Trophoblast cell (in vitro differentiated cells and primary cell): ENCODE measurements around the gene OXCT2.

Experiments used
- DNase-seq, 2 donors: peaks; one replicate each; pipeline ENCODE4 v3.0.0-alpha.2; 2016
- H2AFZ ChIP-seq: 2 replicates; pipeline ENCODE4 v1.6.1; 2013; ENCODE audit warnings: low read length, moderate library complexity, mild to moderate bottlenecking; ENCODE audit not compliant: insufficient read depth, poor library complexity
- H2AK5ac ChIP-seq: 2 replicates; pipeline ENCODE4 v1.6.1; 2013; ENCODE audit warnings: mild to moderate bottlenecking, low read length
- H2BK120ac ChIP-seq: 2 replicates; pipeline ENCODE4 v1.6.1; 2013; ENCODE audit warnings: low read length, mild to moderate bottlenecking, moderate library complexity; ENCODE audit not compliant: insufficient read depth, poor library complexity
- H2BK12ac ChIP-seq: 2 replicates; pipeline ENCODE4 v1.6.1; 2013; ENCODE audit warnings: mild to moderate bottlenecking, low read length, moderate library complexity
- H2BK5ac ChIP-seq: 2 replicates; pipeline ENCODE4 v1.6.1; 2013; ENCODE audit warnings: low read length, low read depth, moderate library complexity, mild to moderate bottlenecking; ENCODE audit not compliant: poor library complexity
- H3K14ac ChIP-seq: 2 replicates; pipeline ENCODE4 v1.6.1; 2013; ENCODE audit warnings: mild to moderate bottlenecking, low read length
- H3K18ac ChIP-seq: 2 replicates; pipeline ENCODE4 v1.6.1; 2013; ENCODE audit warnings: mild to moderate bottlenecking, low read length
- H3K23ac ChIP-seq: 2 replicates; pipeline ENCODE4 v1.6.1; 2013; ENCODE audit warnings: low read length
- H3K27ac ChIP-seq: 2 replicates; pipeline ENCODE4 v1.5.1; 2013; ENCODE audit warnings: low read depth, mild to moderate bottlenecking, inconsistent platforms, low read length, moderate library complexity
- H3K27me3 ChIP-seq: 2 replicates; pipeline ENCODE4 v1.6.1; 2013; ENCODE audit warnings: inconsistent platforms, mild to moderate bottlenecking, low read length, moderate library complexity; ENCODE audit not compliant: insufficient read depth
- H3K36me3 ChIP-seq, 2 experiments: 1 replicate in 1 of 2; 2 replicates in 1 of 2; pipeline ENCODE4 v1.6.1; 2013; ENCODE audit warnings: low read length in 2 of 2, mild to moderate bottlenecking in 2 of 2, moderate library complexity in 1 of 2; ENCODE audit not compliant: insufficient read depth in 2 of 2, control insufficient read depth in 1 of 2
- H3K4ac ChIP-seq: 2 replicates; pipeline ENCODE4 v1.6.1; 2013; ENCODE audit warnings: low read depth, mild to moderate bottlenecking, low read length, moderate library complexity
- H3K4me1 ChIP-seq, 2 experiments: 1 replicate in 1 of 2; 2 replicates in 1 of 2; pipeline ENCODE4 v1.6.1; 2013; ENCODE audit warnings: low read length in 2 of 2, mild to moderate bottlenecking in 2 of 2, moderate library complexity in 1 of 2; ENCODE audit not compliant: insufficient read depth in 2 of 2, control insufficient read depth in 1 of 2
- H3K4me2 ChIP-seq: 2 replicates; pipeline ENCODE4 v1.6.1; 2013; ENCODE audit warnings: inconsistent platforms, mild to moderate bottlenecking, low read length, moderate library complexity
- H3K4me3 ChIP-seq: 2 replicates; pipeline ENCODE4 v1.5.1; 2013; ENCODE audit warnings: mild to moderate bottlenecking, low read depth, low read length, inconsistent platforms
- H3K79me1 ChIP-seq: one replicate; pipeline ENCODE4 v1.6.1; 2013; ENCODE audit warnings: low read length
- H3K79me2 ChIP-seq: 2 replicates; pipeline ENCODE4 v1.6.1; 2013; ENCODE audit warnings: low read length, mild to moderate bottlenecking; ENCODE audit not compliant: control insufficient read depth, insufficient read depth, poor library complexity
- H3K9ac ChIP-seq: 2 replicates; pipeline ENCODE4 v1.6.1; 2013; ENCODE audit warnings: mild to moderate bottlenecking, low read length
- H3K9me3 ChIP-seq: 2 replicates; pipeline ENCODE4 v1.6.1; 2013; ENCODE audit warnings: low read depth, mild to moderate bottlenecking, control low read depth, inconsistent platforms, low read length; ENCODE audit not compliant: insufficient read depth
- H4K12ac ChIP-seq: 2 replicates; pipeline ENCODE4 v1.6.1; 2013; ENCODE audit warnings: low read depth, mild to moderate bottlenecking, low read length, moderate library complexity
- H4K8ac ChIP-seq: 2 replicates; pipeline ENCODE4 v1.6.1; 2013; ENCODE audit warnings: low read depth, mild to moderate bottlenecking, low read length, moderate library complexity
- H4K91ac ChIP-seq: one replicate; pipeline ENCODE4 v1.6.1; 2013; ENCODE audit warnings: low read depth, mild to moderate bottlenecking, low read length, moderate library complexity
- WGBS: extraction: QIAGEN DNeasy Blood & Tissue Kit; methylation state at CpG from one replicate; pipeline ENCODE4 v1.1.7; 2013; ENCODE audit warnings: missing lambda C conversion rate; ENCODE audit not compliant: insufficient read length, insufficient coverage; ENCODE audit errors: extremely low coverage; 5-methylcytosine and 5-hydroxymethylcytosine counted together

Gene OXCT2

DNA sequence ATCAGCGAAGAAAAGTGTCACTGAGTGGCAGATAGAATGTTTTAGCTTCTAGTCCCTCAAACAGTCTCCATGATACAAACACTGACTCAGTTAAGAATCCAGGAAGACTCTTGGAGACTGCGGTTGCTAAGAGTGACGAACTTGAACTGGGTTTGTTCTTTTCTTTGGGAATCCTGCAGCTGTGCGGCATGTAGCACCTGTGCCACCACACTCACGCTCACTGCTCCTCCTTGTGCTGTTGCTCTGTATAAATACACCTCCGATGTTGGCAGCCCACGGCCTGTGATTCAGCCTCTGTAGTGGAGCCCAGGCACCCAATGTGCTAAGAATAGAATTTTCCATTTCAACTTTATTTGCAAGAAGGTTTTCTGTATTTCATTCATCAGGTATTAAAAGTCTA lies 38.0 kb downstream of the OXCT2 start:
- Histone ChIP-seq H3K14ac (no peak overlapping the region), H4K8ac (no peak overlapping the region), H2BK120ac (no peak overlapping the region), H2BK12ac (no peak overlapping the region), H3K36me3 (no peaks in the 10 kb centered on the region), H4K91ac (no peak overlapping the region), H2AK5ac (no peak overlapping the region), H3K79me2 (no peaks in the 10 kb centered on the region), H3K27ac (no peak overlapping the region), H3K4ac (no peak overlapping the region), H4K12ac (no peak overlapping the region), H2BK5ac (no peak overlapping the region), H3K4me2 (no peak overlapping the region), H3K4me3 (no peak overlapping the region), H3K9me3 (peaks cover 2% of the 10 kb centered on the region), H2AFZ (no peak overlapping the region), H3K23ac (no peak overlapping the region), H3K79me1 (no peaks in the 10 kb centered on the region), H3K9ac (no peak overlapping the region), H3K4me1 (no peaks in the 10 kb centered on the region), H3K27me3 (peaks cover under 1% of the 10 kb centered on the region), H3K18ac (no peak overlapping the region)
- no CpG with 5 or more reads among the region's 7 CpGs for WGBS
- no peak for DNase-seq

DNA sequence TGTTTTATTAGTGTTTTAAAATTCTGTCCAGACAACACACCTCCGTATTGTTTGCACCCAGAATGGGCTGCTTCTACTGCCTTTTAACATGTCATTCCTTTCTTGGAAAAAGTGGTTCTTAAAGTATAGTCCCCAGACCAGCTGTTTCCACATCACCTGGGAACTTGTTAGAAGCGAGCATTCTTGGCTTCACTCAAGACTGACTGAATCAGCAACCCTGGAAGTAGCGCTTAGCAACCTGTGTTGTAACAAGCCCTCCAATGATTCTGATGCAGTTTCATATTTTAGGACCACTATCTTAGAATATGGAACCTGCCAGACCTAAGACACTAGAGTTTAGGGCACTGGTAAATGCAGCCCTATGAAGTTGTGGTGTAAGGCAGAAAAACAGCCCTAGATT lies 38.4 kb downstream of the OXCT2 start:
- Histone ChIP-seq H3K4me1 (no peaks in the 10 kb centered on the region), H2AFZ (no peak overlapping the region), H3K23ac (no peak overlapping the region), H3K79me1 (no peaks in the 10 kb centered on the region), H3K4me2 (no peak overlapping the region), H4K91ac (no peak overlapping the region), H3K36me3 (no peaks in the 10 kb centered on the region), H2BK5ac (no peak overlapping the region), H3K9me3 (peaks cover 2% of the 10 kb centered on the region), H3K18ac (no peak overlapping the region), H3K9ac (no peak overlapping the region), H3K14ac (no peak overlapping the region), H3K4me3 (no peak overlapping the region), H3K27ac (no peak overlapping the region), H3K79me2 (no peaks in the 10 kb centered on the region), H2AK5ac (no peak overlapping the region), H3K27me3 (peaks cover 4% of the 10 kb centered on the region), H2BK12ac (no peak overlapping the region), H4K8ac (no peak overlapping the region), H2BK120ac (no peak overlapping the region), H3K4ac (no peak overlapping the region), H4K12ac (no peak overlapping the region)
- DNase-seq = no peak
- WGBS = no CpG with 5 or more reads among the region's 3 CpGs

DNA sequence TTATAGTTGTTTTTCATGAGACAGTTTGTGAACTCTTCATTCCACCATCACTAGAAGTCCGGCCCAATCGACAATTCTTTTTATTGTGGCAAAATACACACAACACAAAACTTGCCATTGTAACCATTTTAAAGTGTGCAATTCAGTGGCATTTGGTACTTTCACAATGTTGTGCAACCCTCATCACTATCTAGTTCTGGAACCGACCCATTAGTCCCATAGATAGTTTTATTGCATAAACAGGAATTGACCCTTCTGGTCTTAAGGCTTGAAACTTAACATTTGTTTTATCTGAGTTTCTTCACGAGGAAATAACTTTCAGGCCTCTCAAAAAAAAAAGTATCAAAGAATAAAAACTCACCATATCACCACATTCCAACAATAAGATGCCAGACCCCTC lies 41.3 kb downstream of the OXCT2 start:
- Histone ChIP-seq H3K27ac (no peak overlapping the region), H3K79me1 (no peaks in the 10 kb centered on the region), H3K4me3 (no peak overlapping the region), H3K18ac (no peak overlapping the region), H3K9me3 (no peaks in the 10 kb centered on the region), H2AK5ac (no peak overlapping the region), H4K8ac (no peak overlapping the region), H3K9ac (no peak overlapping the region), H3K79me2 (no peaks in the 10 kb centered on the region), H3K4me1 (no peaks in the 10 kb centered on the region), H3K4me2 (no peak overlapping the region), H3K27me3 (peaks cover 9% of the 10 kb centered on the region), H4K12ac (no peak overlapping the region), H4K91ac (no peak overlapping the region), H2AFZ (no peak overlapping the region), H2BK12ac (no peak overlapping the region), H2BK5ac (no peak overlapping the region), H3K4ac (no peak overlapping the region), H3K14ac (no peak overlapping the region), H3K36me3 (no peaks in the 10 kb centered on the region), H2BK120ac (no peak overlapping the region), H3K23ac (no peak overlapping the region)
- no peak for DNase-seq
- WGBS = no CpG with 5 or more reads among the region's 4 CpGs

DNA sequence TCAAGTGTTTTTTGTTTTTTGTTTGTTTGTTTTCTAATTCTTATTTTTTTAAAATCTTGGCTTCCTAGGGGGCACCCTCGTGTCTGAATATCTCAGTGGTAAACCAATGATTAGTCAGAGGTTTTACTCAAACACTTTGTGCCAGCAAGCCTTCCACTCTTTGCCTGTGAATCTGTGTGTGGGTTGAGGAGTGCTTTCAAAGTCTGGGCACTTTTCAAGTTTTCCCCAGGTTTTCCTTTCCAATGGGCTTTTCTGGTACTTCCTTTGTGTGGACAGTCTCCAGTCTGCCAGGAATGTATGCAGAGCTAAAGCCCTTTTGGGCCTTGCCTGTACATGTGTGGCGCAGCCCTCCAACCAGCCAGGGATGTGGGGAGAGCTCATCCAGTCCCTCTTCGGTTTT lies 42.1 kb downstream of the OXCT2 start:
- Histone ChIP-seq H3K9ac (no peak overlapping the region), H4K12ac (no peak overlapping the region), H3K36me3 (no peaks in the 10 kb centered on the region), H3K4me3 (no peak overlapping the region), H3K27ac (no peak overlapping the region), H2BK12ac (no peak overlapping the region), H3K79me2 (no peaks in the 10 kb centered on the region), H4K8ac (no peak overlapping the region), H3K4me1 (no peaks in the 10 kb centered on the region), H2AFZ (no peak overlapping the region), H2AK5ac (no peak overlapping the region), H3K18ac (no peak overlapping the region), H2BK120ac (no peak overlapping the region), H3K27me3 (peaks cover 9% of the 10 kb centered on the region), H3K23ac (no peak overlapping the region), H3K4me2 (no peak overlapping the region), H3K79me1 (no peaks in the 10 kb centered on the region), H2BK5ac (no peak overlapping the region), H4K91ac (no peak overlapping the region), H3K9me3 (no peaks in the 10 kb centered on the region), H3K4ac (no peak overlapping the region), H3K14ac (no peak overlapping the region)
- DNase-seq = no peak
- no CpG with 5 or more reads among the region's 3 CpGs for WGBS
